Uterus (tissue), 4 donors: ENCODE data around the gene DPH5. TPM values are rescaled to one million over a fixed set of nuclear protein-coding genes. Genes with fewer than 3 reads are reported as not detected.

Source experiments
- DNase-seq, 2 donors: peaks; one replicate each; pipeline ENCODE4 v3.0.0-alpha.2; 2019 to 2020
- H3K27ac ChIP-seq, 2 donors: fragments of 200-600 bp; sonication (generic); 1 replicate in 1 of 2; 2 replicates in 1 of 2; pipeline ENCODE4 v1.5.1; 2016 to 2018
- H3K27me3 ChIP-seq, 2 donors: fragments of 200-600 bp; sonication (generic); one replicate each; pipeline ENCODE4 v1.5.1; 2018 to 2019; ENCODE audit warnings: control low read depth in 1 of 2
- H3K36me3 ChIP-seq, 2 donors: fragments of 200-600 bp; sonication (generic); one replicate each; pipeline ENCODE4 v1.5.1; 2019; ENCODE audit warnings: control low read depth in 1 of 2
- H3K4me1 ChIP-seq, 2 donors: fragments of 200-600 bp; sonication (generic); one replicate each; pipeline ENCODE4 v1.5.1; 2018 to 2019; ENCODE audit warnings: control low read depth in 1 of 2
- H3K4me3 ChIP-seq, 2 donors: fragments of 200-600 bp; sonication (generic); 1 replicate in 1 of 2; 2 replicates in 1 of 2; pipeline ENCODE4 v1.5.1; 2018 to 2019; ENCODE audit warnings: mild to moderate bottlenecking in 1 of 2
- H3K9me3 ChIP-seq, 2 donors: fragments of 200-600 bp; sonication (generic); one replicate each; pipeline ENCODE4 v1.5.1; 2019; ENCODE audit warnings: control low read depth in 1 of 2
- POLR2A ChIP-seq, 2 donors: fragments of 450-650 bp; IDR thresholded peaks; one replicate each; pipeline ENCODE4 v1.6.1; 2016; ENCODE audit warnings: antibody characterized with exemption in 2 of 2, mild to moderate bottlenecking in 1 of 2, moderate library complexity in 1 of 2
- intact Hi-C: fragments of 100-400 bp; cut with DNase I; formaldehyde crosslinking; loops from one replicate; pipeline ENCODE4 v1.15.1; 2023; ENCODE audit warnings: low total_unique reads
- total RNA-seq, 4 donors: library from RNA; depleted of rRNA in 3 of 4; stranded (reverse); fragments of >200 nt in 3 of 4; gene quantifications; one replicate each; pipeline versions ENCODE4 v1.1.0 to v1.2.4, GENCODE V29; 2014 to 2023
- TF ChIP-seq, protein P1 (sequence below), 4 experiments: fragments of 200-600 bp in 2 of 4; fragments of 450-650 bp in 2 of 4; sonication (generic) in 2 of 4; IDR thresholded peaks; one replicate each; pipeline ENCODE4 v1.5.1; 2016 to 2019; ENCODE audit warnings: antibody characterized with exemption in 4 of 4, mild to moderate bottlenecking in 2 of 4, moderate library complexity in 1 of 4
- donor health status: DM: yes; HTN: yes; CAD: no.

Gene DPH5
- total RNA-seq, 4 donors from 2014 or later = 5.6 to 46.8 (median 21.6) TPM

GRCh38 chr1:101055623-101056022 lies 30.0 kb upstream of the DPH5 start:
- intact Hi-C loops = no loop called here
- H3K4me3 ChIP-seq = no peak overlapping the region
- TF ChIP-seq, protein P1, sequence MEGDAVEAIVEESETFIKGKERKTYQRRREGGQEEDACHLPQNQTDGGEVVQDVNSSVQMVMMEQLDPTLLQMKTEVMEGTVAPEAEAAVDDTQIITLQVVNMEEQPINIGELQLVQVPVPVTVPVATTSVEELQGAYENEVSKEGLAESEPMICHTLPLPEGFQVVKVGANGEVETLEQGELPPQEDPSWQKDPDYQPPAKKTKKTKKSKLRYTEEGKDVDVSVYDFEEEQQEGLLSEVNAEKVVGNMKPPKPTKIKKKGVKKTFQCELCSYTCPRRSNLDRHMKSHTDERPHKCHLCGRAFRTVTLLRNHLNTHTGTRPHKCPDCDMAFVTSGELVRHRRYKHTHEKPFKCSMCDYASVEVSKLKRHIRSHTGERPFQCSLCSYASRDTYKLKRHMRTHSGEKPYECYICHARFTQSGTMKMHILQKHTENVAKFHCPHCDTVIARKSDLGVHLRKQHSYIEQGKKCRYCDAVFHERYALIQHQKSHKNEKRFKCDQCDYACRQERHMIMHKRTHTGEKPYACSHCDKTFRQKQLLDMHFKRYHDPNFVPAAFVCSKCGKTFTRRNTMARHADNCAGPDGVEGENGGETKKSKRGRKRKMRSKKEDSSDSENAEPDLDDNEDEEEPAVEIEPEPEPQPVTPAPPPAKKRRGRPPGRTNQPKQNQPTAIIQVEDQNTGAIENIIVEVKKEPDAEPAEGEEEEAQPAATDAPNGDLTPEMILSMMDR (IDR thresholded peaks at IDR 0.05) = no peak
- no peak for TF ChIP-seq POLR2A (IDR thresholded peaks at IDR 0.05)
- no peaks in the 10 kb centered on the region for H3K27me3 ChIP-seq
- no peaks in the 10 kb centered on the region for H3K9me3 ChIP-seq
- H3K4me1 ChIP-seq = no peaks in the 10 kb centered on the region
- H3K36me3 ChIP-seq = no peaks in the 10 kb centered on the region
- H3K27ac ChIP-seq = no peak overlapping the region
- DNase-seq = no peak

DNA sequence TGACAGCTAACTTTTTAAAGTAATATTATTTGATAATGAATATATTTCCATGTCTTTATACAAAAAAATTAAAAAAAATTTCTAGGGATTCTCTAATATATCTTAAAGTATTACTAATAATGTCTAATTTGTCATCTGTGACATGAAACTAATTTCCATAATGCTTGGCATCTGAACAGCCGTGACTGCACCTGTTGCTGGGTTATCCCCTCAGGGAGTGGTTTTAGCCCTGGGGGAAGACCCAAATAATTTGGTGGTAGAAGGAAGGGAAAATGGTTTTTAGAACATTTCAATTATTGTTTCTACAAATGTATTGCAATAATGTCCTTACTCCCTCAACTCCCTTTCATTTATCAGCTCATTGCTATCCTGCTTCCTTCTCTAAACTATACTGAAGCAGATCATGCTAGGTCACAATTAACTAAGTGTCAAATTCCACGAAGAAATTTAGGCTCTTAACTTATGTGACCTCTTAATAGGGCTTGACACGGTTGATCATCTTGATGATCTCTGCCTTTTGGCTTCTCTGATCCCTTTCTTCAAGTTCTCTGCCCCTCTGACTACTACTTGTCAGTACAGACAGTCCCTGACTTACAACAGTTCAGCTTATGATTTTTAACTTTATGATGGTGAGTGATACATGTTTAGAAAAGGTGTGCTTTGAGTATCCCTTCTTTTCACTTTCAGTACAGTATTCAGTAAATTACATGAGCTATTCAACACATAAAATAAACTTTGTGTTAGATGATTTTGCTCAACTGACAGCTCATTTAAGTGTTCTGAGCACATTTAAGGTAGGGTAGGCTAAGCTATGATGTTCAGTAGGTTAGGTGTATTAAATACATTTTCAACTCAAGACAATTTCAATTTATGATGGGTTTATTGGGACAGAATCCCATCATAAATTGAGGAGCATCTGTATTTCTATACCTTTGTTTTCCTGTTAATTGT lies 26.4 kb upstream of the DPH5 start:
- H3K9me3 ChIP-seq = no peaks in the 10 kb centered on the region
- no peak for DNase-seq
- H3K27me3 ChIP-seq = no peaks in the 10 kb centered on the region
- intact Hi-C loops = no loop called here
- H3K4me3 ChIP-seq = no peak overlapping the region
- no peaks in the 10 kb centered on the region for H3K36me3 ChIP-seq
- no peak overlapping the region for H3K27ac ChIP-seq
- no peaks in the 10 kb centered on the region for H3K4me1 ChIP-seq
- no peak for TF ChIP-seq POLR2A (IDR thresholded peaks at IDR 0.05)
- TF ChIP-seq, protein P1 (IDR thresholded peaks at IDR 0.05) = no peak

- TF ChIP-seq, protein P1 (IDR thresholded peaks at IDR 0.05) = no peak
- TF ChIP-seq POLR2A (IDR thresholded peaks at IDR 0.05) = no peak
- Histone ChIP-seq H3K36me3 (no peaks in the 10 kb centered on the region), H3K27me3 (no peaks in the 10 kb centered on the region), H3K4me3 (no peak overlapping the region), H3K4me1 (no peaks in the 10 kb centered on the region), H3K9me3 (no peaks in the 10 kb centered on the region), H3K27ac (no peak overlapping the region)
- no peak for DNase-seq
- intact Hi-C loops = no loop called here
Measured at GRCh38 chr1:101050869-101051268, 25.3 kb upstream of the DPH5 start.

GRCh38 chr1:101044749-101045148 lies 19.2 kb upstream of the DPH5 start:
- Histone ChIP-seq H3K27me3 (no peaks in the 10 kb centered on the region), H3K27ac (no peak overlapping the region), H3K4me1 (no peaks in the 10 kb centered on the region), H3K9me3 (no peaks in the 10 kb centered on the region), H3K36me3 (no peaks in the 10 kb centered on the region), H3K4me3 (no peak overlapping the region)
- intact Hi-C loops = no loop called here
- no peak for DNase-seq
- TF ChIP-seq, protein P1 (IDR thresholded peaks at IDR 0.05) = no peak
- no peak for TF ChIP-seq POLR2A (IDR thresholded peaks at IDR 0.05)

- no peak for DNase-seq
- no peak overlapping the region for H3K4me3 ChIP-seq
- H3K36me3 ChIP-seq = no peaks in the 10 kb centered on the region
- no peaks in the 10 kb centered on the region for H3K9me3 ChIP-seq
- no peaks in the 10 kb centered on the region for H3K4me1 ChIP-seq
- H3K27me3 ChIP-seq = no peaks in the 10 kb centered on the region
- intact Hi-C loops = no loop called here
- H3K27ac ChIP-seq = no peak overlapping the region
- TF ChIP-seq, protein P1 (IDR thresholded peaks at IDR 0.05) = no peak
- TF ChIP-seq POLR2A (IDR thresholded peaks at IDR 0.05) = no peak
Measured at GRCh38 chr1:101044259-101044658, 18.7 kb upstream of the DPH5 start.
